Activated T-cell treated with anti-CD3 and anti-CD28 coated beads, Interleukin-2, amount 50 U/mL, for 72 hours (primary cell): ENCODE results near the gene ZYG11B. TPM values are rescaled to one million over a fixed set of nuclear protein-coding genes. Genes with fewer than 3 reads are reported as not detected.
"Not testable (repeated sequence)": the region's sequence is repeated elsewhere in the genome, so short reads cannot be mapped to it uniquely, and the experiment has no call there.

Experiments
- ATAC-seq, 2 donors: fragments of 150-1000 bp; cut with Tn5 transposase; replicated peaks in 1 of 2; 2 replicates each; pipeline ENCODE4 v1.10.0; 2021; ENCODE audit warnings: moderate library complexity in 2 of 2, mild to moderate bottlenecking in 1 of 2
- DNase-seq, 2 donors: peaks; one replicate each; pipeline ENCODE4 v3.0.0; 2021 to 2022; ENCODE audit warnings: mixed read lengths in 1 of 2
- H3K27ac Mint-ChIP-seq: one replicate; pipeline ENCODE4 v1.8.0; 2022; ENCODE audit warnings: mild to moderate bottlenecking, moderate library complexity, mixed read lengths
- H3K27me3 Mint-ChIP-seq: one replicate; pipeline ENCODE4 v1.8.0; 2022; ENCODE audit warnings: low read depth, mixed read lengths
- H3K36me3 Mint-ChIP-seq, 2 donors: one replicate each; pipeline ENCODE4 v1.8.0; 2022; ENCODE audit warnings: mixed read lengths in 2 of 2, mild to moderate bottlenecking in 1 of 2; ENCODE audit not compliant: insufficient read depth in 2 of 2
- H3K4me1 Mint-ChIP-seq: one replicate; pipeline ENCODE4 v1.8.0; 2022; ENCODE audit warnings: low read depth, mixed read lengths
- H3K4me3 Mint-ChIP-seq, 2 donors: one replicate each; pipeline ENCODE4 v1.8.0; 2022; ENCODE audit warnings: mild to moderate bottlenecking in 2 of 2, mixed read lengths in 2 of 2, moderate library complexity in 2 of 2
- H3K9me3 Mint-ChIP-seq, 2 donors: one replicate each; pipeline ENCODE4 v1.8.0; 2022; ENCODE audit warnings: mixed read lengths in 2 of 2
- total RNA-seq, 2 donors: library from RNA; stranded (reverse); gene quantifications; one replicate each; pipeline ENCODE4 v1.2.3, GENCODE V29; 2022

Gene ZYG11B
- total RNA-seq, 2 donors from 2014 or later = 13.4 to 13.9 TPM

GRCh38 chr1:52693843-52694242, 32.4 kb upstream of the ZYG11B start:
- Mint-ChIP-seq H3K4me3 (no peak overlapping the region), H3K36me3 (peaks cover 0 to 18% of the 10 kb centered on the region in 2 donors), H3K27me3 (no peaks in the 10 kb centered on the region), H3K9me3 (no peaks in the 10 kb centered on the region), H3K27ac (no peak overlapping the region), H3K4me1 (peaks cover 40% of the 10 kb centered on the region)
- DNase-seq (no peak), ATAC-seq (no peak)

GRCh38 chr1:52695627-52696026, 30.6 kb upstream of the ZYG11B start:
- Mint-ChIP-seq H3K4me3 (no peak overlapping the region), H3K27me3 (no peaks in the 10 kb centered on the region), H3K36me3 (peaks cover 0 to 17% of the 10 kb centered on the region in 2 donors), H3K4me1 (peaks cover 40% of the 10 kb centered on the region), H3K27ac (no peak overlapping the region), H3K9me3 (no peaks in the 10 kb centered on the region)
- DNase-seq (no peak), ATAC-seq (no peak)

- Mint-ChIP-seq H3K4me1 (peaks cover 36% of the 10 kb centered on the region), H3K27ac (peak within 1 kb of the TSS; percentile 90), H3K27me3 (no peaks in the 10 kb centered on the region), H3K4me3 (peak within 1 kb of the TSS; percentile 89 to 95), H3K36me3 (peaks cover 0 to 5% of the 10 kb centered on the region in 2 donors), H3K9me3 (no peaks in the 10 kb centered on the region)
- ATAC-seq (peak; percentile 52 to 58), DNase-seq (peak; percentile 66 to 79)
Observed at GRCh38 chr1:52697795-52698674, 28.2 kb upstream of the ZYG11B start, which contains the start of gene COA7. COA7 (minus strand) TSS chr1:52698347; CDS start chr1:52698326, 21 bp downstream.

- peak overlapping the region; percentile 98 for H3K27ac Mint-ChIP-seq
- H3K36me3 Mint-ChIP-seq = no peaks in the 10 kb centered on the region
- DNase-seq = peak; percentile 83 to 90
- peaks cover 22% of the 10 kb centered on the region for H3K4me1 Mint-ChIP-seq
- no peaks in the 10 kb centered on the region for H3K9me3 Mint-ChIP-seq
- H3K27me3 Mint-ChIP-seq = no peaks in the 10 kb centered on the region
- peak overlapping the region; percentile 85 to 95 for H3K4me3 Mint-ChIP-seq
- ATAC-seq = peak; percentile 94 to 95
Observed at GRCh38 chr1:52702886-52703787, 23.1 kb upstream of the ZYG11B start.

- Mint-ChIP-seq H3K9me3 (no peaks in the 10 kb centered on the region), H3K27ac (no peak overlapping the region), H3K4me1 (peaks cover 17% of the 10 kb centered on the region), H3K4me3 (no peak overlapping the region), H3K27me3 (no peaks in the 10 kb centered on the region), H3K36me3 (no peaks in the 10 kb centered on the region)
- no peak for DNase-seq
- no peak for ATAC-seq
Observed at GRCh38 chr1:52706136-52706670, 20.1 kb upstream of the ZYG11B start.

GRCh38 chr1:52706941-52707926, 19.0 kb upstream of the ZYG11B start:
- Mint-ChIP-seq H3K4me3 (no peak overlapping the region), H3K9me3 (no peaks in the 10 kb centered on the region), H3K27ac (no peak overlapping the region), H3K27me3 (no peaks in the 10 kb centered on the region), H3K4me1 (peaks cover 16% of the 10 kb centered on the region), H3K36me3 (no peaks in the 10 kb centered on the region)
- DNase-seq = no peak
- no peak for ATAC-seq

- Mint-ChIP-seq H3K27ac (no peak overlapping the region), H3K27me3 (no peaks in the 10 kb centered on the region), H3K4me3 (no peak overlapping the region), H3K4me1 (peaks cover 8% of the 10 kb centered on the region), H3K36me3 (no peaks in the 10 kb centered on the region), H3K9me3 (no peaks in the 10 kb centered on the region)
- ATAC-seq = no peak
- DNase-seq = no peak
Observed at GRCh38 chr1:52707927-52708655, 18.2 kb upstream of the ZYG11B start.

GRCh38 chr1:52709016-52709415, 17.2 kb upstream of the ZYG11B start:
- DNase-seq (no peak), ATAC-seq (no peak)
- H3K4me1 Mint-ChIP-seq = no peaks in the 10 kb centered on the region
- no peaks in the 10 kb centered on the region for H3K9me3 Mint-ChIP-seq
- H3K27me3 Mint-ChIP-seq = no peaks in the 10 kb centered on the region
- no peak overlapping the region for H3K27ac Mint-ChIP-seq
- no peak overlapping the region for H3K4me3 Mint-ChIP-seq
- no peaks in the 10 kb centered on the region for H3K36me3 Mint-ChIP-seq

- H3K4me3 Mint-ChIP-seq = no peak overlapping the region
- ATAC-seq = no peak
Observed at GRCh38 chr1:52713590-52713989, 12.7 kb upstream of the ZYG11B start.

GRCh38 chr1:52715296-52715695, 11.0 kb upstream of the ZYG11B start:
- not testable (repeated sequence) for H3K4me3 Mint-ChIP-seq, H3K36me3 Mint-ChIP-seq, H3K27me3 Mint-ChIP-seq, ATAC-seq, H3K27ac Mint-ChIP-seq, DNase-seq, H3K4me1 Mint-ChIP-seq, H3K9me3 Mint-ChIP-seq

More at GRCh38 chr1:52713590-52713989, 12.7 kb upstream of the ZYG11B start:
- Mint-ChIP-seq H3K27me3 (no peaks in the 10 kb centered on the region), H3K9me3 (no peaks in the 10 kb centered on the region), H3K4me1 (no peaks in the 10 kb centered on the region), H3K36me3 (no peaks in the 10 kb centered on the region), H3K27ac (no peak overlapping the region)
- DNase-seq = no peak

GRCh38 chr1:52723260-52723659, 3.0 kb upstream of the ZYG11B start:
- no peaks in the 10 kb centered on the region for H3K9me3 Mint-ChIP-seq

More at GRCh38 chr1:52723260-52723659, 3.0 kb upstream of the ZYG11B start:
- ATAC-seq = no peak
- no peak for DNase-seq
- Mint-ChIP-seq H3K36me3 (peaks cover 5 to 6% of the 10 kb centered on the region in 2 donors), H3K4me1 (peaks cover 28% of the 10 kb centered on the region), H3K27me3 (no peaks in the 10 kb centered on the region), H3K4me3 (no peak overlapping the region), H3K27ac (no peak overlapping the region)
